Esophagus squamous epithelium (tissue), 5 donors: Measurements from ENCODE around the gene SAMD1. TPM values are rescaled to one million over a fixed set of nuclear protein-coding genes. Genes with fewer than 3 reads are reported as not detected.

Source experiments
- DNase-seq: peaks from one replicate; lab custom pipeline; 2025; lab: John Stamatoyannopoulos, UW
- H3K27ac ChIP-seq, 4 donors: fragments of 200-600 bp; sonication (generic); one replicate each; pipeline ENCODE4 v1.5.1; 2016 to 2019; ENCODE audit warnings: mild to moderate bottlenecking in 1 of 4
- H3K27me3 ChIP-seq, 4 donors: fragments of 200-600 bp; sonication (generic); 1 replicate in 3 of 4; 2 replicates in 1 of 4; pipeline versions ENCODE4 v1.5.1 to v1.6.0; 2017 to 2021; ENCODE audit warnings: antibody characterized with exemption in 1 of 4
- H3K36me3 ChIP-seq, 3 donors: fragments of 200-600 bp; sonication (generic); one replicate each; pipeline ENCODE4 v1.5.1; 2016 to 2019
- H3K4me1 ChIP-seq, 3 donors: fragments of 200-600 bp; sonication (generic); one replicate each; pipeline ENCODE4 v1.5.1; 2017 to 2019
- H3K4me3 ChIP-seq, 4 donors: fragments of 200-600 bp; sonication (generic); 1 replicate in 3 of 4; 2 replicates in 1 of 4; pipeline ENCODE4 v1.5.1; 2016 to 2019; ENCODE audit warnings: mild to moderate bottlenecking in 2 of 4, moderate library complexity in 1 of 4
- H3K9me3 ChIP-seq, 3 donors: fragments of 200-600 bp; sonication (generic); one replicate each; pipeline ENCODE4 v1.5.1; 2016 to 2019
- CTCF ChIP-seq, 6 experiments: fragments of 450-650 bp in 4 of 6; fragments of 200-600 bp in 2 of 6; sonication (generic) in 2 of 6; IDR thresholded peaks; one replicate each; pipeline ENCODE4 v1.5.1; 2016 to 2019; ENCODE audit warnings: antibody characterized with exemption in 6 of 6, mild to moderate bottlenecking in 4 of 6, moderate library complexity in 4 of 6
- POLR2A ChIP-seq, 4 donors: fragments of 450-650 bp; IDR thresholded peaks; one replicate each; pipeline ENCODE4 v1.6.1; 2017; ENCODE audit warnings: antibody characterized with exemption in 4 of 4, mild to moderate bottlenecking in 4 of 4, moderate library complexity in 3 of 4
- WGBS, 2 donors: methylation state at CpG; one replicate each; pipeline ENCODE4 v1.1.5; 2018; 5-methylcytosine and 5-hydroxymethylcytosine counted together
- intact Hi-C: fragments of 100-400 bp; cut with DNase I; formaldehyde crosslinking; loops from one replicate; pipeline ENCODE4 v1.15.0; 2022
- total RNA-seq, 4 donors: library from RNA; depleted of rRNA; stranded (reverse); fragments of >200 nt; gene quantifications; one replicate each; pipeline ENCODE4 v1.1.0, GENCODE V29; 2016
- donor health status: DM: yes; HTN: yes; CAD: no.

SAMD1 gene
- total RNA-seq, 4 donors from 2014 or later = 16.8 to 32.2 (median 27.1) TPM

GRCh38 chr19:14103310-14103709 lies 12.8 kb upstream of the SAMD1 start:
- no peak for DNase-seq
- TF ChIP-seq POLR2A (IDR thresholded peaks at IDR 0.05) = no peak
- no peak for TF ChIP-seq CTCF (IDR thresholded peaks at IDR 0.05)
- 83% methylated on average over 1 of the region's 1 CpG; no CpG with 5 or more reads in 1 of the 2 donors for WGBS, 2 donors
- intact Hi-C loops = no loop called here
- H3K9me3 ChIP-seq = no peaks in the 10 kb centered on the region
- H3K27ac ChIP-seq = no peak overlapping the region
- H3K4me1 ChIP-seq = peaks cover 3 to 33% (median 14%) of the 10 kb centered on the region in 3 donors
- H3K27me3 ChIP-seq = no peaks in the 10 kb centered on the region
- peaks cover 12 to 92% (median 30%) of the 10 kb centered on the region in 3 donors for H3K36me3 ChIP-seq
- H3K4me3 ChIP-seq = no peak overlapping the region

GRCh38 chr19:14102756-14103155 lies 12.2 kb upstream of the SAMD1 start:
- no peak for TF ChIP-seq POLR2A (IDR thresholded peaks at IDR 0.05)
- TF ChIP-seq CTCF (IDR thresholded peaks at IDR 0.05) = no peak
- 77 to 89% methylated on average over 4 to 9 of the region's 10 CpGs for WGBS, 2 donors
- DNase-seq = no peak
- Histone ChIP-seq H3K4me3 (no peak overlapping the region), H3K27ac (peak overlapping the region in 1 of 4 donors; percentile 22), H3K36me3 (peaks cover 12 to 96% (median 30%) of the 10 kb centered on the region in 3 donors), H3K27me3 (no peaks in the 10 kb centered on the region), H3K4me1 (peaks cover 3 to 27% (median 8%) of the 10 kb centered on the region in 3 donors), H3K9me3 (no peaks in the 10 kb centered on the region)
- intact Hi-C loops = no loop called here

DNA sequence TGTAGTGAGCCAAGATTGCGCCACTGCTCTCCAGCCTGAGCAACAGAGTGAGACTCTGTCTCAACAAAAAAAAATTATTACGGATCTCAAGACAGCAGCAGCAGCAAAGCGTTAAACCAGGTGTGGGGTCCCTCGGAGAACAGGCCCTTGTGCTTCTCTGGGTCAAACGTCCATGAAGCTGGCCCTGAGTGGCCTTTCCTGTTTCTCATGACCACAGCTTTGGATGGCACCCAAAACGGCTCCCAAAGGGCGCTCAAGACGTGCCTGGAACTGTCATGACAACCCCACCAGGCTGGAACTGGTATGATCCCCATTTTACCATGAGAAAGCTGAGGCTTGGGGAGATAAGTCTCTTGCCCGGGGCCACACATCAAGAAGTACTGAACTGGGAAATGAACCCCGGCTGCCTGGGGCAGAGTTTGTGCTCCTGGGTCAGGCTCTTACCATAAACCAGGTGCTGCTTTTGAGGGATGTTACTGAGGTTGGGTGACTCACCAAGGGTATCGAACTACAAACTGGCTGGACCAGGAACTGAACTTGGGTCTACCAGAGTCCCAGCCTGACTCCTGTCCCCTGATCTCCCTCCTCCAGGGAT lies 11.6 kb upstream of the SAMD1 start:
- H3K4me3 ChIP-seq = no peak overlapping the region
- no peaks in the 10 kb centered on the region for H3K27me3 ChIP-seq
- TF ChIP-seq CTCF (IDR thresholded peaks at IDR 0.05) (no peak), POLR2A (IDR thresholded peaks at IDR 0.05) (no peak)
- H3K4me1 ChIP-seq = peaks cover 3 to 22% (median 5%) of the 10 kb centered on the region in 3 donors
- WGBS, 2 donors = 51 to 61% methylated on average over 8 to 10 of the region's 11 CpGs
- intact Hi-C loops = no loop called here
- no peak for DNase-seq
- H3K9me3 ChIP-seq = no peaks in the 10 kb centered on the region
- H3K36me3 ChIP-seq = peaks cover 12 to 96% (median 30%) of the 10 kb centered on the region in 3 donors
- peak overlapping the region in 1 of 4 donors; percentile 33 for H3K27ac ChIP-seq

- 79 to 91% methylated on average over 5 of the region's 6 CpGs for WGBS, 2 donors
- H3K4me3 ChIP-seq = no peak overlapping the region
- TF ChIP-seq CTCF (IDR thresholded peaks at IDR 0.05) (no peak), POLR2A (IDR thresholded peaks at IDR 0.05) (no peak)
- H3K27me3 ChIP-seq = no peaks in the 10 kb centered on the region
- H3K36me3 ChIP-seq = peaks cover 12 to 96% (median 34%) of the 10 kb centered on the region in 3 donors
- peaks cover 3 to 20% (median 5%) of the 10 kb centered on the region in 3 donors for H3K4me1 ChIP-seq
- DNase-seq = no peak
- H3K27ac ChIP-seq = no peak overlapping the region
- intact Hi-C loops = no loop called here
- H3K9me3 ChIP-seq = no peaks in the 10 kb centered on the region
Measured at GRCh38 chr19:14101003-14101545, 10.5 kb upstream of the SAMD1 start.

DNA sequence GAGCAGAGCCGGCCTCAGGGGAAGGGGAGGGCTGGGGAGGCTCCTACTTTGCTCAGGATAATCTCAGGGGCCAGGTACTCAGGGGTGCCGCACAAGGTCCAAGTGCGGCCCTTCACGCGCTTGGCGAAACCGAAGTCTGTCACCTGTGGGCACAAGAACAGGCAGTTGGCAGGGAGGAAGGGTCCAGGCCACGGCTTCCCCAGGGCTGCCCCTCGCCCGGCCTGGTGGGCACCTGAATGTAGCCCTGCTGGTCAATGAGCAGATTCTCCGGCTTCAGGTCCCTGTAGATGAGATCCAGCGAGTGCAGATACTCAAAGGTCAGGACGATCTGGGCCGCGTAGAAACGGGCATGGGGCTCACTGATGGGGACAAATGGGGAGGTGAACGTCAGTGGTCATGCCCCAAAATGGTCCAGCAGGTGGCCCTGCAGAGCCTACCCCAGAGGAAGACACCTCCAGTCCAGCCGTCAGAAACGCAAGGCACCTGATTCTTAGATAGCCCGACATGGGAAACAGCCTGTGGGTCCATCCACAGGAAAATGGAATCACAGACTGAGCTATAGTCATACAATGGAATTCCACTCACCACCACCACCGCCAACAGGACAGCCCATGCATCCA lies 7.1 kb upstream of the SAMD1 start:
- Histone ChIP-seq H3K27me3 (no peaks in the 10 kb centered on the region), H3K4me3 (no peak overlapping the region), H3K36me3 (peaks cover 5 to 64% (median 20%) of the 10 kb centered on the region in 3 donors), H3K27ac (no peak overlapping the region), H3K9me3 (peaks cover 0 to 12% (median 5%) of the 10 kb centered on the region in 3 donors), H3K4me1 (peaks cover 1 to 11% (median 3%) of the 10 kb centered on the region in 3 donors)
- intact Hi-C loops = no loop called here
- no peak for DNase-seq
- TF ChIP-seq POLR2A (IDR thresholded peaks at IDR 0.05) (no peak), CTCF (IDR thresholded peaks at IDR 0.05) (peak in 1 of 6 experiments; percentile 12)
- WGBS, 2 donors = 76 to 81% methylated on average over 6 to 8 of the region's 21 CpGs
